ENCODE data around the gene SLC2A1. TPM values are rescaled to one million over a fixed set of nuclear protein-coding genes. Genes with fewer than 3 reads are reported as not detected.

Gene SLC2A1
- total RNA-seq, 6 donors from 2014 or later: 6.3 to 24.3 (median 10.5) TPM

- no peaks in the 10 kb centered on the region for H3K9me3 ChIP-seq
- H3K27ac ChIP-seq: no peak overlapping the region
- H3K4me1 ChIP-seq: no peaks in the 10 kb centered on the region
- TF ChIP-seq POLR2AphosphoS5 (IDR thresholded peaks at IDR 0.05) (no peak), POLR2A (IDR thresholded peaks at IDR 0.05) (no peak), EP300 (IDR thresholded peaks at IDR 0.05) (no peak), CTCF (IDR thresholded peaks at IDR 0.05) (no peak)
- no peak overlapping the region for H3K4me3 ChIP-seq
- DNase-seq: no peak
- no peak for ATAC-seq (ENCODE audit: low FRiP score in 2 of 2)
- 69 to 91% methylated on average over 4 of the region's 4 CpGs for WGBS, 2 donors
- H3K36me3 ChIP-seq: no peaks in the 10 kb centered on the region
- H3K27me3 ChIP-seq: no peaks in the 10 kb centered on the region
These were observed 22.7 kb upstream of the SLC2A1 start for GRCh38 chr1:42981255-42981805.

- Histone ChIP-seq H3K27ac (no peak overlapping the region), H3K4me1 (no peaks in the 10 kb centered on the region), H3K4me3 (no peak overlapping the region), H3K27me3 (no peaks in the 10 kb centered on the region), H3K9me3 (no peaks in the 10 kb centered on the region), H3K36me3 (no peaks in the 10 kb centered on the region)
- no peak for TF ChIP-seq POLR2A (IDR thresholded peaks at IDR 0.05)
- TF ChIP-seq CTCF (IDR thresholded peaks at IDR 0.05): no peak
- no peak for TF ChIP-seq POLR2AphosphoS5 (IDR thresholded peaks at IDR 0.05)
- no peak for TF ChIP-seq EP300 (IDR thresholded peaks at IDR 0.05)
- ATAC-seq (ENCODE audit: low FRiP score in 2 of 2): no peak
- DNase-seq: no peak
- 81 to 84% methylated on average over 7 to 9 of the region's 9 CpGs for WGBS, 2 donors
These were observed 21.5 kb upstream of the SLC2A1 start for GRCh38 chr1:42979896-42980800.

GRCh38 chr1:42979036-42979430 is 20.4 kb upstream of the SLC2A1 start:
- no peak overlapping the region for H3K4me3 ChIP-seq
- no peaks in the 10 kb centered on the region for H3K4me1 ChIP-seq
- no peak overlapping the region for H3K27ac ChIP-seq
- H3K9me3 ChIP-seq: no peaks in the 10 kb centered on the region
- H3K36me3 ChIP-seq: no peaks in the 10 kb centered on the region
- DNase-seq (no peak), ATAC-seq (ENCODE audit: low FRiP score in 2 of 2) (no peak)
- no peak for TF ChIP-seq POLR2AphosphoS5 (IDR thresholded peaks at IDR 0.05)
- TF ChIP-seq CTCF (IDR thresholded peaks at IDR 0.05): no peak
- 93 to 95% methylated on average over 2 of the region's 2 CpGs for WGBS, 2 donors
- H3K27me3 ChIP-seq: no peaks in the 10 kb centered on the region

- Histone ChIP-seq H3K4me3 (no peak overlapping the region), H3K9me3 (no peaks in the 10 kb centered on the region), H3K4me1 (no peaks in the 10 kb centered on the region), H3K27ac (no peak overlapping the region), H3K27me3 (no peaks in the 10 kb centered on the region), H3K36me3 (no peaks in the 10 kb centered on the region)
- ATAC-seq (ENCODE audit: low FRiP score in 2 of 2) (no peak), DNase-seq (peak in 1 of 2 donors; percentile 59)
- 86% methylated on average over 10 to 14 of the region's 14 CpGs for WGBS, 2 donors
- TF ChIP-seq CTCF (IDR thresholded peaks at IDR 0.05) (no peak), POLR2AphosphoS5 (IDR thresholded peaks at IDR 0.05) (no peak), POLR2A (IDR thresholded peaks at IDR 0.05) (no peak), EP300 (IDR thresholded peaks at IDR 0.05) (no peak)
These were observed 19.8 kb upstream of the SLC2A1 start for GRCh38 chr1:42978317-42979035.
